NCI-H226 (cell line): ENCODE data around the gene APOB.

Experiments
- DNase-seq: peaks from one replicate; pipeline ENCODE4 v3.0.0-alpha.2; 2015

Gene APOB

GRCh38 chr2:21043744-21044532 lies at the start of gene APOB:
Gene APOB (minus strand): TSS chr2:21044073. CDS start chr2:21043945, 128 bp downstream.
- no peak for DNase-seq

GRCh38 chr2:21092308-21092869 lies 48.5 kb upstream of the APOB start:
- DNase-seq: no peak

GRCh38 chr2:21084401-21084800 lies 40.5 kb upstream of the APOB start:
- DNase-seq: no peak

- no peak for DNase-seq
Measured at GRCh38 chr2:21083482-21083881, 39.6 kb upstream of the APOB start.

- no peak for DNase-seq
Measured at GRCh38 chr2:21078296-21078695, 34.4 kb upstream of the APOB start.

- no peak for DNase-seq
Measured at GRCh38 chr2:21072477-21073242, 28.8 kb upstream of the APOB start.

GRCh38 chr2:21070341-21071257 lies 26.7 kb upstream of the APOB start:
- no peak for DNase-seq

- DNase-seq: no peak
Measured at GRCh38 chr2:21069746-21070340, 26.0 kb upstream of the APOB start.

- DNase-seq: no peak
Measured at GRCh38 chr2:21067859-21068537, 24.1 kb upstream of the APOB start.

- DNase-seq: no peak
Measured at GRCh38 chr2:21067125-21067524, 23.3 kb upstream of the APOB start.

- no peak for DNase-seq
Measured at GRCh38 chr2:21059885-21060610, 16.2 kb upstream of the APOB start.

GRCh38 chr2:21057097-21057496 lies 13.2 kb upstream of the APOB start:
- no peak for DNase-seq

GRCh38 chr2:21055879-21056790 lies 12.3 kb upstream of the APOB start:
- no peak for DNase-seq

GRCh38 chr2:21055451-21055850 lies 11.6 kb upstream of the APOB start:
- DNase-seq: no peak

GRCh38 chr2:21054011-21054410 lies 10.1 kb upstream of the APOB start:
- DNase-seq: no peak

- no peak for DNase-seq
Measured at GRCh38 chr2:21052044-21052443, 8.2 kb upstream of the APOB start.

GRCh38 chr2:21050164-21050563 lies 6.3 kb upstream of the APOB start:
- DNase-seq: no peak

GRCh38 chr2:21047141-21048009 lies 3.5 kb upstream of the APOB start:
- peak; percentile 48 for DNase-seq

- DNase-seq: no peak
Measured at GRCh38 chr2:21046506-21046905, 2.6 kb upstream of the APOB start.
